ENCODE results near the gene FBXO21.

FBXO21 gene

GRCh38 chr12:117121441-117121840 lies 68.8 kb downstream of the FBXO21 start:
- H3K36me3 ChIP-seq (ENCODE audit: insufficient read depth, low read length), result no peaks in the 10 kb centered on the region
- no peak overlapping the region for H2AFZ ChIP-seq (ENCODE audit: low read length, unreplicated experiment)
- H3K27ac ChIP-seq (ENCODE audit: low read depth, low read length), result no peak overlapping the region
- peaks cover 12% of the 10 kb centered on the region for H3K4me1 ChIP-seq (ENCODE audit: control insufficient read depth, insufficient read depth, low read length, unreplicated experiment)
- H3K4me3 ChIP-seq (ENCODE audit: low read depth, low read length), result no peak overlapping the region
- H3K27me3 ChIP-seq (ENCODE audit: insufficient read depth, low read length), result no peaks in the 10 kb centered on the region
- H3K79me2 ChIP-seq (ENCODE audit: control insufficient read depth, insufficient read depth, low read length, unreplicated experiment), result no peaks in the 10 kb centered on the region

DNA sequence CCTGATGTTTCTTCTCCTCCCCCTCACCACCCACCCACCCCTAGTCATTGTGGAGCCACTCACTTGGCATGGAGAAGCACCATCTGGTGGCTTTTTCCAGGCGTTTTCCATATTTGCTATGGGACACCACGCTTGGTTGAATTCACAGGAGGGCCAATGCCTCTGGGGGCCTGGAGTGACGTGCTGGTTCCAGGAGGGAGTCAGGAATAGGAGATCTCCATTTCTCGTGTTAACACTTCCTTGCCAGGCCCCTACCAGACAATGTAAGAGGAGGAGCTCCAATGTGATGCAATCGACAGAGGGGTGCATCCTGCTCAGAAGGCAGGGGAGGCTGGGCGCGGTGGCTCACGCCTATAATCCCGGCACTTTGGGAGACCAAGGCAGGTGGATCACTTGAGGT lies 69.5 kb downstream of the FBXO21 start:
- Histone ChIP-seq H2AFZ (ENCODE audit: low read length, unreplicated experiment) (no peak overlapping the region), H3K27me3 (ENCODE audit: insufficient read depth, low read length) (no peaks in the 10 kb centered on the region), H3K36me3 (ENCODE audit: insufficient read depth, low read length) (no peaks in the 10 kb centered on the region), H3K4me1 (ENCODE audit: control insufficient read depth, insufficient read depth, low read length, unreplicated experiment) (peaks cover 12% of the 10 kb centered on the region), H3K27ac (ENCODE audit: low read depth, low read length) (no peak overlapping the region), H3K79me2 (ENCODE audit: control insufficient read depth, insufficient read depth, low read length, unreplicated experiment) (no peaks in the 10 kb centered on the region), H3K4me3 (ENCODE audit: low read depth, low read length) (no peak overlapping the region)

GRCh38 chr12:117119592-117120198 lies 70.6 kb downstream of the FBXO21 start:
- no peak overlapping the region for H3K4me3 ChIP-seq (ENCODE audit: low read depth, low read length)

DNA sequence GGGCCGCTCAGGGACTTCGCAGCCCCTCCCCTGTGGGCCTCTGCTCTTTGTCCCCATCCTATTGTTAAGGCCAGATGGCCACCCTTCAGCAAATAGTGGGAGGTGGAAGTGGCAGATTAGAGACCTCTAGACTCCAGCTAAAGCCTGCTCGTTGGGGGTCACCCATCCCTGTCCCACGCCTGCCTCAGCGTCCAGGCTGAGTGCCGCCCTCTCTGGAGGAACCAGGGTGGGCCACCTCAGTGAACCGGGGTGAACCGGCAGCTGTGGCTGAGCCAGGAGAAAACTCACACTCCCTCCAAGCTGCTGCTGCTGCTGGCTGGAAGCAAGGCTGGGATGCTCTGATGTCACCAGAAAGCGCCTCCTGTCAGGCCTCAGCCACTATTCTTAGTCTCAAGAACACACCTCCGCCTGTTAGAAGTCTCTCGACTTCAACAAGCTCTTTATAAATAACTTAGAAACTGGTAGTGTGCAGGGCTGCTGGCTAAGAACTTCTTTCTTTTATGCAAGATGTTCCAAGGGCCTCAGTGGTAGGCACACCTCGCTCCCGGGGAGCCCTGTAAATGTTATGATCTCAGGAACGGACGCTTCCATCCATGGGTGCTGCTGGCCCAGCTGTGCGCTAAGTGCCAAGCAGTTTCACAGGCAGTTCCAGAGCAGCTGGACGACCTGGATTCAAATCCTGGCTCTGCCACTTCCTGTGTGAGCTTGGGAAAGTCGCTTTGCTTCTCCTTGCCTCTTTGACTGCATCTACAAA lies 71.3 kb downstream of the FBXO21 start:
- Histone ChIP-seq H3K36me3 (ENCODE audit: insufficient read depth, low read length) (no peaks in the 10 kb centered on the region), H3K27me3 (ENCODE audit: insufficient read depth, low read length) (no peaks in the 10 kb centered on the region), H3K27ac (ENCODE audit: low read depth, low read length) (no peak overlapping the region), H3K4me3 (ENCODE audit: low read depth, low read length) (no peak overlapping the region), H3K79me2 (ENCODE audit: control insufficient read depth, insufficient read depth, low read length, unreplicated experiment) (no peaks in the 10 kb centered on the region), H3K4me1 (ENCODE audit: control insufficient read depth, insufficient read depth, low read length, unreplicated experiment) (peaks cover 4% of the 10 kb centered on the region), H2AFZ (ENCODE audit: low read length, unreplicated experiment) (no peak overlapping the region)

More at GRCh38 chr12:117119592-117120198, 70.6 kb downstream of the FBXO21 start:
- Histone ChIP-seq H3K27ac (ENCODE audit: low read depth, low read length) (no peak overlapping the region), H3K27me3 (ENCODE audit: insufficient read depth, low read length) (no peaks in the 10 kb centered on the region), H3K4me1 (ENCODE audit: control insufficient read depth, insufficient read depth, low read length, unreplicated experiment) (peaks cover 4% of the 10 kb centered on the region), H3K36me3 (ENCODE audit: insufficient read depth, low read length) (no peaks in the 10 kb centered on the region), H3K79me2 (ENCODE audit: control insufficient read depth, insufficient read depth, low read length, unreplicated experiment) (no peaks in the 10 kb centered on the region), H2AFZ (ENCODE audit: low read length, unreplicated experiment) (no peak overlapping the region)

- peaks cover 20% of the 10 kb centered on the region for H3K27me3 ChIP-seq (ENCODE audit: insufficient read depth, low read length)
- H3K79me2 ChIP-seq (ENCODE audit: control insufficient read depth, insufficient read depth, low read length, unreplicated experiment), result no peaks in the 10 kb centered on the region
- H2AFZ ChIP-seq (ENCODE audit: low read length, unreplicated experiment), result no peak overlapping the region
- H3K4me1 ChIP-seq (ENCODE audit: control insufficient read depth, insufficient read depth, low read length, unreplicated experiment), result peaks cover 4% of the 10 kb centered on the region
- H3K4me3 ChIP-seq (ENCODE audit: low read depth, low read length), result no peak overlapping the region
- H3K27ac ChIP-seq (ENCODE audit: low read depth, low read length), result no peak overlapping the region
- H3K36me3 ChIP-seq (ENCODE audit: insufficient read depth, low read length), result no peaks in the 10 kb centered on the region
These were observed 75.5 kb downstream of the FBXO21 start for GRCh38 chr12:117114784-117115183.

DNA sequence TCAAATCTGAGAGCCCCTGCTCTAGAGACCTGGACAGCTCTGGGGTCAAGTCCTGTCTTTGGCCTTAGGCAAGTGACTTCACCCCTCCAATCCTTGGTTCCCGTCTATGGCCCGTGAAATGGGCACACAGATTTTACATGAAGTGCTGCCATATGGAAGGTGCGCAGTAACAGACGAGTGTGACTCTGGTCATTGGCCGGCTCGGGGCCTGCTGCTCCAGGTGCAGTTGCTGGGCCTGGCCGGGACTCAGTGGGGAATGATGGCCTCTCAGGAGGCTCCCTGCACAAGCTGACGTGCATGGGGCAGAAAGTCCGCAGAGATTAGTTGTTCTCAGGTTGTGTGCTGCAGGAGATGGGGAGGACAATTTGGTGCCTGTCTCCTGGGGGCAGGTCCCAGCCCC lies 77.0 kb downstream of the FBXO21 start:
- Histone ChIP-seq H3K4me1 (ENCODE audit: control insufficient read depth, insufficient read depth, low read length, unreplicated experiment) (peaks cover 4% of the 10 kb centered on the region), H2AFZ (ENCODE audit: low read length, unreplicated experiment) (no peak overlapping the region), H3K27me3 (ENCODE audit: insufficient read depth, low read length) (peaks cover 25% of the 10 kb centered on the region), H3K27ac (ENCODE audit: low read depth, low read length) (no peak overlapping the region), H3K36me3 (ENCODE audit: insufficient read depth, low read length) (no peaks in the 10 kb centered on the region), H3K79me2 (ENCODE audit: control insufficient read depth, insufficient read depth, low read length, unreplicated experiment) (no peaks in the 10 kb centered on the region), H3K4me3 (ENCODE audit: low read depth, low read length) (no peak overlapping the region)

DNA sequence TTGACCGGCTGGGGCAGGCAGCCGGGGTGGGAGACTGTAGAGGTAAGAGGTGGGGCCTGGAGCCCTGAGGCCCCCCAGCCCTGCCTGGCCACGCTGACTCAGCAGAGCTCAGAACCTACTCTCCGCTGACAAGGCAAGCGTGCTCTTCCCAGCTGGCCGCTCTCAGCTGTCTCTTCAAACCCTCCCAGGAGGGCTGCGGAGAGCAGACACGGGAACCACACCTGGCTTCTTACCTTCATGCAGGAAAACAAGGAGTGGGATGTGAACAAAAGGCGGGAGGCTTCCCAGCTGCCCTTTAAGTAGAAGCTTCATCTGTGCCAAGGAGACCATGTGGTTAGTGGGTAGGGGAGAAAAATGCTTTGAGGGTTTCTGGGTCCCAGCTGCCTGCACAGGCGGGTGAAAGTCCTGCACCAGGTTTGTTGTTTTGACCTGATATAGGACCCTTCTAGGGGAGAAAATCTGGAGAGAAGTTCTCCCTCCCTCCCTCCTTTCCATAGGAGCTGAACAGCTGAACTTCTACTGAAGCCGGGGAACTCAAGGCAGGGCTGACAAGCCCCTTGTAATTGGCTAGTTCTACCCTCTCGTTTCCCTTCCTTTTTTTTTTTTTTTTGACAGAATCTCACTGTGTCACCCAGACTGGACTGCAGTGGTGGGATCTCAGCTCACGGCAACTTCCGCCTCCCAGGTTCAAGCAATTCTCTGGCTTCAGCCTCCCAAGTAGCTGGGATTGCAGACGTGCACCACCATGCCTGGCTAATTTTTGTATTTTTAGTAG lies 78.3 kb downstream of the FBXO21 start:
- no peaks in the 10 kb centered on the region for H3K4me1 ChIP-seq (ENCODE audit: control insufficient read depth, insufficient read depth, low read length, unreplicated experiment)
- H3K27ac ChIP-seq (ENCODE audit: low read depth, low read length), result no peak overlapping the region
- no peaks in the 10 kb centered on the region for H3K79me2 ChIP-seq (ENCODE audit: control insufficient read depth, insufficient read depth, low read length, unreplicated experiment)
- H3K4me3 ChIP-seq (ENCODE audit: low read depth, low read length), result no peak overlapping the region
- H3K36me3 ChIP-seq (ENCODE audit: insufficient read depth, low read length), result no peaks in the 10 kb centered on the region
- peaks cover 33% of the 10 kb centered on the region for H3K27me3 ChIP-seq (ENCODE audit: insufficient read depth, low read length)
- no peak overlapping the region for H2AFZ ChIP-seq (ENCODE audit: low read length, unreplicated experiment)

DNA sequence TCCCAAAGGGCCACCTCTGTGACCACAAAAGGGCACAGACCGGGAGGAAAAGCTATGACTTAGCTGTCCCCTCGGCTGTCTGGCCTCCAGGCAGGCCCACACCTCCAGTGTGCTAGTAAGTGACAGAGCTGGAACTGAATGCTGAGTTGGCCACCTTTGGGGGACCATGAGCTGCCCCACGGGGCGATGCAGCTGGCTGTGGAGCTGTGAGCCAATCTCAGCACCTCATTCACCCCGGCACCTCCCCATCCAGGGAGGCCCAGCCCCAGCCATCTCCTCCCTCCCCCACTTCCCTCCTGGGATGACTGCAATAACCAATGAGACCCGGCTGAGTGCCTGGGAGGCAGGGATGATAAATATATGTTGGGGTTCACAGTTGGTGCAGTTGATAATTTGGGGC lies 78.9 kb downstream of the FBXO21 start:
- H3K4me1 ChIP-seq (ENCODE audit: control insufficient read depth, insufficient read depth, low read length, unreplicated experiment), result no peaks in the 10 kb centered on the region
- H3K27ac ChIP-seq (ENCODE audit: low read depth, low read length), result no peak overlapping the region
- no peaks in the 10 kb centered on the region for H3K79me2 ChIP-seq (ENCODE audit: control insufficient read depth, insufficient read depth, low read length, unreplicated experiment)
- peaks cover 39% of the 10 kb centered on the region for H3K27me3 ChIP-seq (ENCODE audit: insufficient read depth, low read length)
- H3K36me3 ChIP-seq (ENCODE audit: insufficient read depth, low read length), result no peaks in the 10 kb centered on the region
- no peak overlapping the region for H2AFZ ChIP-seq (ENCODE audit: low read length, unreplicated experiment)
- no peak overlapping the region for H3K4me3 ChIP-seq (ENCODE audit: low read depth, low read length)

DNA sequence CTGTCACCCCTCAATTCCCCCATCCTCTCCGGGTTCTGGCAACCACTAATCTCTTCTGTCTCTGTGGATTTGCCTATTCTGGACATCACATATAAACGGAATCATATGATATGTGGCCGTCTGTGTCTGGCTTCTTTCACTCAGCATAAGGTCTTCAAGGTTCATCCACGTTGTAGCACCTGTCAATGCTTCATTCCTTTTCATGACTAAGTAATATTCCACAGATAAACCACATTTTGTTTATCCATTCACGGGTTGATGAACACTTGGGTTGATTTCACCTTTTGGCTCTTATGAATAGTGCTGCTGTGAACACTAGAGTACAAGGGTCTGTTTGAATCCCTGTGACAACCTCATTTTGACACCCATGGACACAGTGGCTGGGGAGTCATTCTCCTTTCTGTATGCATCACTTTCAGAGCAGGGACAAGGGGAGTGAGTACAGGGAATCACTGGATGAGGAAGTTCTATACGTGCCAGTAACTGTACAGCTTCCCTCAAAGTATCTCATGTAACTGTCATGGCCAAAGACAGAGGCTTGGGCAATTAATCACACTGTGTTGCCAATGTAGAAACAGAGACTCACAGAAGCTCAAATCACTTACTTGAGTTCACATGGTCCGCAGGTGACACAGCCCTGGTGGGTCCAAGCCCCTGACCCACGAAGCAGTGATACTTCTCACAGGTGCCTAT lies 80.2 kb downstream of the FBXO21 start:
- Histone ChIP-seq H3K4me1 (ENCODE audit: control insufficient read depth, insufficient read depth, low read length, unreplicated experiment) (no peaks in the 10 kb centered on the region), H3K36me3 (ENCODE audit: insufficient read depth, low read length) (no peaks in the 10 kb centered on the region), H2AFZ (ENCODE audit: low read length, unreplicated experiment) (no peak overlapping the region), H3K27me3 (ENCODE audit: insufficient read depth, low read length) (peaks cover 51% of the 10 kb centered on the region), H3K4me3 (ENCODE audit: low read depth, low read length) (no peak overlapping the region), H3K27ac (ENCODE audit: low read depth, low read length) (no peak overlapping the region), H3K79me2 (ENCODE audit: control insufficient read depth, insufficient read depth, low read length, unreplicated experiment) (no peaks in the 10 kb centered on the region)

DNA sequence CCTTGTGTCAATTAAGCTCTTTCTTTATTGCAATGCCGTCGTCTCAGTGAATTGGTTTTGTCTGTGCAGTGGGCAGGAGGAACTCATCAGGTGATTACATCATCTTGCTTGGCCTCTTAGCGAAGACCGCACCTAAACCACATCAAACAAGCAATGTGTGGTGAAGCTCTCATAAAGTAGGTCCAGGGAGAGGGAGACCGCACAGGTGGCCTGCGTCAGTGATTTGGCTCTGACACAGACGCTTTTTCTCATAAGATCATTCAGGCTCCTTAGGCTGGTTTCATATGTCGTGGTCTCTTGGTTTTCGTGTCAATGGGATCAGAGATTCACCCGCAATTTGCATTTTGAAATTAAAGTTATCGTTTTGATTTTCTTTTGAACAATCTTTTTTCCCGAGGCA lies 84.4 kb downstream of the FBXO21 start:
- Histone ChIP-seq H3K79me2 (ENCODE audit: control insufficient read depth, insufficient read depth, low read length, unreplicated experiment) (no peaks in the 10 kb centered on the region), H3K36me3 (ENCODE audit: insufficient read depth, low read length) (no peaks in the 10 kb centered on the region), H3K27ac (ENCODE audit: low read depth, low read length) (no peak overlapping the region), H3K4me3 (ENCODE audit: low read depth, low read length) (no peak overlapping the region), H2AFZ (ENCODE audit: low read length, unreplicated experiment) (no peak overlapping the region), H3K4me1 (ENCODE audit: control insufficient read depth, insufficient read depth, low read length, unreplicated experiment) (no peaks in the 10 kb centered on the region), H3K27me3 (ENCODE audit: insufficient read depth, low read length) (peaks cover 72% of the 10 kb centered on the region)

All from ACC112 (cell line).